Erythroblast (primary cell): ENCODE results near the gene CLEC4G.

Experiments used
- DNase-seq, 2 experiments: peaks; one replicate each; lab custom pipeline; 2025; lab: John Stamatoyannopoulos, UW
- GATA1 ChIP-seq: IDR thresholded peaks from 2 replicates; pipeline ENCODE4 v1.6.1; 2011; ENCODE audit warnings: low read depth, mild to moderate bottlenecking, control low read depth, low read length, moderate library complexity
- POLR2A ChIP-seq: IDR thresholded peaks from 2 replicates; pipeline ENCODE4 v1.6.1; 2011; ENCODE audit warnings: mild to moderate bottlenecking, low read length

Gene CLEC4G

DNA sequence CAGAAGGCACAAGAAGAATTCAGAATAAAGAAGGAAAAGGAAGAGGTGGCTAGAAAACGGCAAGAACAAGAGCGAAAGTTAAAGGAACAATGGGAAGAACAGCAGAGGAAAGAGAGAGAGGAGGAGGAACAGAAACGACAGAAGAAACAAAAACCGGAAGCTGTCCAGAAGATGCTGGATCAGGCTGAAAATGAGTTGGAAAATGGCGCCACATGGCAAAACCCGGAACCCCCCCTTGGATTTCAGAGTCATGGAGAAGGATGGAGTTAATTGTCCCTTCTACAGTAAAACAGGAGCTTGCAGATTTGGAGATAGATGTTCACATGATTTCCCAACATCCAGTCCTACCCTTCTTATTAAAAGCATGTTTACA lies 8.8 kb upstream of the CLEC4G start:
- no peak for TF ChIP-seq GATA1
- TF ChIP-seq POLR2A: no peak
- DNase-seq: no peak

DNA sequence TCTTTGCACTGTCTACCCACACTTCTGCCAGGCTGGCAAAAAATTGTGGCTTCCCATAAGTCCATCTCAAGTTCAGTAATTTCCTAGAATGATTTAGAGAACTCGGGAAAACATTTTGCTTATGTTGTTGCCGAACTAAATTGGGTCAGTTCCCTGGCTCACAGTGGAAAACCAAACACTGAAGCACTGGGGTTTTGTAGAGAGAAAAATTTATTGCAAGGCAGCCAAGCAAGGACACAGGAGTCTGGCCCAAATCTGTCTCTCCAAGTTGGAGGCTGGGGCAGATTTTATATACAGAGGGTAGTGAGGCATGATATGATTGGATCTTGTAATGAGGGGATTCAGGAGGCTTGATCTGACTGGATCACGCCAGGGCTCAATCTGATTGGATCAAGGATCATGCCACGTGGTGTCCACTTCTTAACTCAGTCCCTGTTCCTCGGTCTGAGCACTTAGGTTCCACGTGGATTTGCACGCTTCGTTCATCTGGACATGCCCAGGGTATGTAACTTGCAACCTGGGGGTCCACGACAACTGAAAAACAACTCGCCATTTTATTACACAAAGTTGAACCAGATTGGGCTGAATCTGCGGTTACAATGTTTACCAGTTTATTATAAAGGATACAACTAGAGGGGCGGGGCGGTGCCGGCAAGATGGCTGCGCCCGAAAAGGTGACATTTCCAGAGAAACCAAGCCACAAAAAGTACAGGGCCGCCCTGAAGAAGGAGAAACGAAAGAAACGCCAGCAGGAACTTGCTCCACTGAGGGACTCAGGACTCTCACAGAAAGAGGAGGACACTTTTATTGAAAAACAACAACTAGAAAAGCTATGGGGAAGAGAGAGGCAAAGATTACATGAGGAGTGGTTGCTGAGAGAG lies 8.1 kb upstream of the CLEC4G start:
- DNase-seq: no peak
- TF ChIP-seq GATA1: no peak
- TF ChIP-seq POLR2A: no peak

DNA sequence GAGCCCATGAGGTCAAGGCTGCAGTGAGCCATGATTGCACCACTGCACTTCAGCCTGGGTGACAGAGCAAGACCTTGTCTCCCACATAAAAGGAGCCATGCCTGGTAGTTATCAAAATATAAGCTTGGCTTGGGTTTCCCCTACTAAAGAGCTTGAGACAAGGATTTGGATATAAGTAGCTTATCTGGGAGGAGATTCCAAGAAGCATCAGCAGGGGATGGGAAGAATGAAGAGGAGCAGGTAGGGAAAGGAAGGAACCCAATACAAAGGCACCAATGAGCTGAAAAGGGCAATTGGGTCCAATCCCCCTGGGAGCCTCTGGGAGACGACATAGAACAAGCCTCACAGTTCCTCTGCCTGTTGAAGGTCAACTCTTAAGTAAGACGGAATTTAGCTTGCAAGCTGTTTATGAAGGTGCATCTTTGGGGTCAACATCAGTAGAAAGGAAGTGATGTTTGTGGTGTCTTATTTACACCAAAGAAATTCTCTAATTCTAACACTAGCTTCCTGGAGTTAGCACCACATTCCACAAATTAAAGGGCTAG lies 7.4 kb upstream of the CLEC4G start:
- TF ChIP-seq GATA1 (no peak), POLR2A (no peak)

GRCh38 chr19:7738023-7738422 lies 6.1 kb upstream of the CLEC4G start:
- TF ChIP-seq GATA1 (no peak), POLR2A (no peak)
- no peak for DNase-seq

More for the DNA sequence above, 7.4 kb upstream of the CLEC4G start:
- no peak for DNase-seq

GRCh38 chr19:7737215-7737614 lies 5.3 kb upstream of the CLEC4G start:
- DNase-seq: no peak
- TF ChIP-seq POLR2A (no peak), GATA1 (no peak)

- DNase-seq: no peak
- TF ChIP-seq GATA1 (no peak), POLR2A (no peak)
Measured at GRCh38 chr19:7736148-7736547, 4.2 kb upstream of the CLEC4G start.

- no peak for DNase-seq
- TF ChIP-seq POLR2A (no peak), GATA1 (no peak)
Measured at GRCh38 chr19:7734220-7735203, 2.6 kb upstream of the CLEC4G start.

- TF ChIP-seq POLR2A (no peak), GATA1 (no peak)
- DNase-seq: no peak
Measured at GRCh38 chr19:7733376-7733775, 1.5 kb upstream of the CLEC4G start.

- no peak for DNase-seq
- no peak for TF ChIP-seq GATA1
- no peak for TF ChIP-seq POLR2A
Measured at GRCh38 chr19:7731615-7732014, 295 bp downstream of the CLEC4G start.

GRCh38 chr19:7731218-7731595 lies 703 bp downstream of the CLEC4G start:
- no peak for TF ChIP-seq POLR2A
- no peak for TF ChIP-seq GATA1
- no peak for DNase-seq

DNA sequence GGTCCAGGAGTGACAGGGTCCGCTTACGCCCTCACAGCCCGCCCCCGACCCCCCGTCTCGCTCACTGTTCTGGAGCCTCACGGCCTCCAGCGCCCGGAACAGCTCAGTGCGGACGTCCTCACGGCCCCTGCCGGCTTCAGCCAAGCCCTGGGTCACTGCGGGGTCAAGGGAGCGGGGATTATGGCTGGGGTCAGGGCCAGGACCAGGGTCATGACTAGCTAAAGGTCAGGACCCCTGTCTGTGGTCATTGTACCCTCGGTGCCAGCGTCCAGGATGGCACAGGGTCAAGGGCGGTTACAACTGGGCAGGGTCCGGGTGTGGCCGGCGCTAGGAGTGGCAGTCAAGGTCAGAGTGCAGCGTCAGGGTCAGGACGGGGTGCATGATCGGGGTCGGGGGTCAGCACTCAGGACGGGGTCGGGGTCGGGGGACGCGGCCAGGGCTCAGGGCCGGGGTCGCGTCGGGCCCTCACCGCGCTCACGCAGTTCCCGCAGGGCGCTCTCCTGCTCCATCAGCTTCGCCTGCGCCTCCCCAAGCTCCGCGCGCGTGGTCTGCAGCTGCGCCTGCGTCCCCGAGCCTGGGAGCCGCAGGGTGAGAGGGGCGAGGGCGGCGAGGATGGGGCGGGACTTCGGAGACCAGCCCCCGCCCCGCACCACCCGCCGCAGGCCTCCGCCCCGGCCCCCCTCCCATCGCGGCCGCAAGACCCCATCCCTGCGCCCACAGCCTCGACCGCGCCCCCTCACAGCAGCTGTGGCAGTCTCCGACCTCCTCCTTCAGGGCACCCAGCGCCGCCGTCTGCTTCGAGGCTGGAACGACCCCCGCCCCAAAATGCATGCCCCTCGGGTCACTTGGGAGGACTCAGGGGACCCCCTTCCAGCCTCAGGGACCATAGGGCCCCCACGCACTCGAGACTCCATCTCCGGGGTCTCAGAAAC lies 1.4 kb downstream of the CLEC4G start:
- no peak for DNase-seq

GRCh38 chr19:7729831-7730285 lies 2.1 kb downstream of the CLEC4G start:
- no peak for DNase-seq

More for the DNA sequence above, 1.4 kb downstream of the CLEC4G start:
- no peak for TF ChIP-seq GATA1
- no peak for TF ChIP-seq POLR2A

DNA sequence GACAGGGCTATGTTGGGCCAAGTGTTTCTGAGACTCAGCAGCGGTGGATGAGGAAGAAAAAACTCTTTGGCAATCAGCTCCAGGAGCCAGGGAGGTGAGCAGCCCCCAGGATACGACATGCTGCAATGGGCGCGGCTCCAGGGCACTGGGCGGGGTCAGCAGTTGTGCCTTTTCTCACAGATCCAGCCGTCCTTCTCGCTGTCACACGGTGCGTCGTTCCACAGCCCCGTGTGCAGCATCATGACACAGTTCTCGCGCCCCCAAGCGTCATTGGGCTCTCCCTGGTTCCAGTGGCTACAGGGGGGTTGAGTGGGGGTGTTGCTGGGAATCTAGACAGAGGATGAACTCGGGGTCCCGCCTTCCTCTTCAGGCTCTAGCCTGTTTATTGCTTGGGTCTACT lies 2.7 kb downstream of the CLEC4G start:
- no peak for DNase-seq
- TF ChIP-seq POLR2A: no peak
- TF ChIP-seq GATA1: no peak

More at GRCh38 chr19:7729831-7730285, 2.1 kb downstream of the CLEC4G start:
- TF ChIP-seq POLR2A: no peak
- no peak for TF ChIP-seq GATA1
